ENCODE measurements around the gene TPX2.
"Not testable (repeated sequence)": the region's sequence is repeated elsewhere in the genome, so short reads cannot be mapped to it uniquely, and the experiment has no call there.

The TPX2 gene

DNA sequence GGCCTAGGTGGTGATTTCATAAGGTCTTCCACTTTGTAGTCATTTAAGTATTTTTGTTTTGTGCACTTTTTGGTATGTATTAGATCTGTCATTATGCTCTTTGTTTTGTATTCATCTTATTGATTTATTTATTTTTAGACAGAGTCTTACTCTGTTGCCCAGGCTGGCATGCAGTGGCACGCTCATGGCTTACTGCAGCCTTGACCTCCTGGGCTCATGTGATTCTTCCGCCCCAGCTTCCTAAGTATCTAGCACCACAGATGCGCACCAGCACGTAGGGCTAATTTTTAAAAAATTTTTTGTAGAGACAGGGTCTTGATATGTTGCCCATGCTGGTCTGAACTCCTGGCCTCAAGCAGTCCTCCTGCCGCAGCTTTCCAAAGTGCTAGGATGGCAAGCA, 30.6 kb downstream of the TPX2 start:
- no peak for FAIRE-seq

DNA sequence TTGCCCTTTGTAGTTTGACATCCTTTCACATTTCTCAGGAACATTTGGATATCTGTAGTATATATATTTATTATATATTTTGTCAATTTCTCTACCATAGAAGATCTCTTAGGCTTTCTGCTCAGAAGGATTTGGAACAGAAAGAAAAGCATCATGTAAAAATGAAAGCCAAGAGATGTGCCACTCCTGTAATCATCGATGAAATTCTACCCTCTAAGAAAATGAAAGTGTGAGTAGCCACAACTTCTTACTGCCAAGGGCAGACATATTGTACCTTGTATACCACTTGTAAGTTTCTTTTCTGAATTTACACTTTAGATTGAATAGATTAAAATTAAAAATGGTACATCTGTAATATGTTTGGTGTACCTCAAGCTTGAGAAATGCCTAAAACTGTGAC, 31.2 kb downstream of the TPX2 start:
- FAIRE-seq: no peak

DNA sequence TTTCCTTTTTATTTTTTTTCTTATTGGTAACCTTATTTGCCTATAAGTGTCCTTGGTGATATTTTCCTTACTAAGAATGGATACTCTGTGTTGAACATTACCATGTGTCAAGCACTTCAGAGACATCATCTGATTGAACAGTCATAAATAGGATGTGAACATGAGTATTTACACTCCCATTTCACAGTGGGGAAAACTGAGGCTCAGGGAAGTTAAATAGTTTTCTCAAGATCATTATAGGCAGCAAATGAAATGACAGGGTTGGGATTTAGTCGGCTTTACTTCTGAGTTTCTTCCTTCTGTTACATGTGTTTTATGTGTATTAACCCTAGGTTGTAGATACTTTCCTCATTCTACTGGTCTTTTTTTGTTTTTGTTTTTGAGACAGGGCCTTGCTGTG, 35.3 kb downstream of the TPX2 start:
- FAIRE-seq: no peak

DNA sequence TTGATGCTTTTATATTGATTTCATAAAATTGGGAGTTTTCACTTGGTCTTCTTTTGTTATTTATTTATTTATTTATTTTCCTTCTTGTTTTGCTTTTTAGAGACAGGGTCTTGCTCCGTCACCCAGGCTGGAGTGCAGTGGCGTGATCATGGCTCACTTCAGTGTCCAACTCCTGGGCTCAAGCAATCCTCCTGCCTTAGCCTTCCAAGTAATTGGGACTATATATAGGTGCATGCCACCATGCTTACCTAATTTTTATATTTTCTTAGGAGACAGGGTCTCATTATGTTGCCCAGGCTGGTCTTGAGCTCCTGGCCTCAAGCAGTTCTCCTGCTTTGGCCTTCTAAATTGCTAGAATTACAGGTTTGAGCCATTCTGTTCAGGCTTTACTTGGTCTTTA, 41.7 kb downstream of the TPX2 start:
- FAIRE-seq: no peak

DNA sequence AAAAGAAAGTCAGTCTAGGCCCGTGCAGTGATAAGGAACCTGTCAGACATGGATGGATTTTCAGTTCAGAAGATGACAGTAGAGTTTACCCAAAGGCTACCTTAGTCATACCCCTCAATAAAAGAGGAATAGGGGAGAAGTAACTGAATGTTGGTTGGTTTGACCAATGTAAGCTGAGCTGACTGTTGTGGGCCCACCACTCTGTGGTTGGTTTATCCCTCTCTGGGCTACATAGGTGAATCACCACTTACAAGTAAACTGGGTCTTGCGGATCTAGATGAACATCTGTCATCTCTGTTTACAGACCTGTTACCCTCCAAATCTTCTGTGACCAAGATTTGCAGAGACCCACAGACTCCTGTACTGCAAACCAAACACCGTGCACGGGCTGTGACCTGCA, 42.9 kb downstream of the TPX2 start:
- FAIRE-seq: no peak

GRCh38 chr20:31784354-31785044, 45.4 kb downstream of the TPX2 start:
- no peak for FAIRE-seq

DNA sequence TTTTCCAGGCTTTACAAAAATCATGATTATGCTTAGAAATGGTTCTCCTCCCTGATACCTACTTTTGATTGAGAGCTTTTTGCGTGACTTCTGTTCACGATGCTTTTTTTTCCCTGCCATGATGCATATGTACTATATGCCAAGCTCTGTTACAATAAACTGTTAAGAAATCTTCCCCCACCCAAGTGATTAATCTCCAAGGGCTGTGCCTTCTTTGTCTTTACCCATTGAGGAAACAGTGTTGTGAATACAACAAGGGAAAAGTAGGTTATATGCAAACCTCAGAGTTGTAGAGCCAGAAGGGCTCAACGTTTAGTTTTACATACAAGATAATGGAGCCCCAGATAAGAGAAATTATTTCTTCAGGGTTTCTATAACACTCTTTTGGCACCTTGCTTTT, 46.0 kb downstream of the TPX2 start:
- FAIRE-seq: no peak

GRCh38 chr20:31788578-31788977, 49.5 kb downstream of the TPX2 start:
- no peak for FAIRE-seq

DNA sequence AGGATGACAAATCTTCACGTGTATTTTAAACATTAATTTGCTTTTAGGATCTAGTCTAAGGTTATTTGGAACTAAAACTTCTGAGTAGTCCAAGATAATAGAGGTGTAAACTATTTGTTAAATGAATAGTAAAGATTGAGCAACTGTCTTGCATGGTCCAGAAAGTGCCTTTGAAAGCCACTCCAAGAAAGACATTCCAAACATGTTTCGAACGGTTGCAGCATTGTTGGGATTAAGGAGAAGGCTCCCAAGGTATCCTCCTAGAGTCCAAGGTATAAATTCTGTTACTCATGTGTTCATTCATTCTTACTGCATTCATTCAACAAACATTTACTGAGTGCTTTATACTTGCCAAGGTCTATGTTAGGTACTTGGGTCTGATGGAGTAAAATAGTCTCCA, 51.3 kb downstream of the TPX2 start:
- no peak for FAIRE-seq

DNA sequence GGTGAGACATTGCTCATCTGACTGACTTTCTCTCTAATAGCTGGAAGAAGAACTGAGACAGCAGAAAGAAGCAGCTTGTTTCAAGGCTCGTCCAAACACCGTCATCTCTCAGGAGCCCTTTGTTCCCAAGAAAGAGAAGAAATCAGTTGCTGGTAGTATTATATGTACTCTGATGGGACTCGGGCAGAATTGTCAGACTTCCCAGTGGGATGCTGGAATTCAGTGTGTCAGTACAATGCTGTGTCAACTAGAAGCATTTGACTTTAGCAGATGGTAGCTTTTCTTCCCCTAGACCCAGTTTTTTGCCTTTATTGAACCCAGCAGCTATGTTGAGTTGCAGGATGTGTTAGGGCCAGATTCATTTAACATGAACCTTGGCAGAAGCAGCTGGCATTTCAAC, 58.3 kb downstream of the TPX2 start:
- FAIRE-seq: no peak

DNA sequence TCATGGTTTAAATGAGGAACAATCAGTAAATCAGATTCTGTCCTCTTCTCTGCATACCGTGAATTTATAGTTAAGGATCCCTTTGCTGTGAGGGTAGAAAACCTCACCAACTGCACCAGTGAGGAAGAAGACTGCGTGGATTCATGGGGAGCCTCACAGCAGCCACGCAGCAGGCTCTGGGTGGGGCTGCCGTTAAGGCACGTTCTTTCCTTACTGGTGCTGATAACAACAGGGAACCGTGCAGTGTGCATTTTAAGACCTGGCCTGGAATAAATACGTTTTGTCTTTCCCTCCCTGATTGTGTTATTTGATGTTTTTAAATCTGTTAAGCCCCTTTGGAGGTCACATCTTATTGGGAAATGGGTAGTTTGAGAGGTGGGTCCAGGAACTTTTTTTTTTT, 62.4 kb downstream of the TPX2 start:
- no peak for FAIRE-seq

GRCh38 chr20:31803552-31804291, 64.6 kb downstream of the TPX2 start:
- no peak for FAIRE-seq

GRCh38 chr20:31806564-31807355, 67.7 kb downstream of the TPX2 start:
- FAIRE-seq: no peak

DNA sequence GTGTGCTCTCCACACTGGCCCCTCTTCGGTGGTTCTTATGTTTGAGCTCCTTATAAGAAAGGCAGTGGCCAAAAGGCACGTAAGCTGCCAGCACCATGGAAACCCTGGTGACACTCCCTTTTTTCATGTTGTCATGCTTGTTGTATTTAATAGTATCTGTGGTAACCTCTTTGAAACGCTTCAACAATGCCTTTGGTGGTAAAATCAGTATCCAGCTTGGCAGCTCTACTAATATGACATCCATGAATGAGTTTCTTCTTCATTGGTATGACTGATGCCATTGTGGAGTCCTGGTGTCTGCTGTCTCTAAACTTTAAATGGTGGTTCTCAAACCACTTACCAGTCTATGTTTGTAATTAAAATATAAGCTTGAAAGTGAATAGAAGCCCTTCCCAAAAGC, 69.4 kb downstream of the TPX2 start:
- FAIRE-seq: no peak

DNA sequence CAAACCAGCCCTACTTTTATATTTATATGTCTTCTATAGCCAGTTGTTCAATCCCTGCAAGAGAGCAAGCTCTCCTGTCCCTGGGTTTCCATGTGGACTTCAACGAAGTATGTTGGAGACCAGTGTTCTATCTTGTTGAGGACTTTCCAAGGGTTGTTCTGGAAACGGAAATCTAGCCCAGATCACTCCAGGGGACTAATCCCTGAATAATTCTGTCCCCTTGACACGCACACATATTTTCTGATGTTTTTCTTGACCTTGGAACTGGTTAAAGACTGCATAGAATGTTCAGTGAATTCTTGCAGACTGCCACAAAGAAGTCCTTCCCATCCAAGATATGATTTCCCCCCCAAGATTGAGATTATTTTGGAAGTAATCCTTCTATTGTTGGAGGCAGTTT, 70.6 kb downstream of the TPX2 start:
- FAIRE-seq: no peak

DNA sequence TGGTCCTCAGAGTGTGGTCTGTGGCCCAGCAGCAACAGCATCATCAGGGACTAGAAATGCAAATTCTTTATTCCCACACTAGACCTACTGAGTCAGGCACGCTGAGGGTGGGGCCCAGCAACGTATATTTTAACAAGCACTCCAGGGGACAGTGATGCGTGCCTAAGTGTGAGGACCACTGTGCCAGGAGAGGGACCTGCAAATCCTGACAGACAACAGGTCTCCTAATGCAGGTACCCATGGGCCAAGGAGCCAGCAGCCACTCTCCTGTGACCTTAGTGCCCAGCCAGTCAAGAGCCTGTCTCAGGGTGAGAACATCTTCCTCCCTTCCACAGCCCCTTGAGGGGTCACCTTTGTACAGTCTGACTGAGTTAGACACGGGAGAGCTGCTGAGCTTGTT, 72.1 kb downstream of the TPX2 start:
- FAIRE-seq: no peak

- no peak for FAIRE-seq
These were observed 73.0 kb downstream of the TPX2 start for GRCh38 chr20:31811796-31812728.

DNA sequence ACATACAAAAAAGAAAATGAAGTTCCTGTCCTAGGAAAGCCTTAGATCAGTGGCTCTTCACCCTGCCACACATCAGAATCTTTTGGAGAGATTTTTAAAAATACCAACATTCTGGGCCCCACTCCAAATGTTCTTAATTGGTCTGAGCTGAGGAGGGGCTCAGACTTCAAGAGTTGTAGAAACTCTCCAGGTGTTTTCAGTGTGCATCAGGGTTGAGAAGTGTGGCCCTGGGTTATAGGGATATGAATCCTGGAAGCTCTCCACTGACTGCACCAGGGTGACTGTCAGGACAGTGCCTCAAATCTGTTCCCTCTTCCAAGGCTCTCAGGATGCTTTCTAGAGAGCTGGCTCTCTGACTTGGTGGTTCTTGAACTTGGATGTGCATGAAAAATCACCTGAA, 74.5 kb downstream of the TPX2 start:
- FAIRE-seq: no peak

DNA sequence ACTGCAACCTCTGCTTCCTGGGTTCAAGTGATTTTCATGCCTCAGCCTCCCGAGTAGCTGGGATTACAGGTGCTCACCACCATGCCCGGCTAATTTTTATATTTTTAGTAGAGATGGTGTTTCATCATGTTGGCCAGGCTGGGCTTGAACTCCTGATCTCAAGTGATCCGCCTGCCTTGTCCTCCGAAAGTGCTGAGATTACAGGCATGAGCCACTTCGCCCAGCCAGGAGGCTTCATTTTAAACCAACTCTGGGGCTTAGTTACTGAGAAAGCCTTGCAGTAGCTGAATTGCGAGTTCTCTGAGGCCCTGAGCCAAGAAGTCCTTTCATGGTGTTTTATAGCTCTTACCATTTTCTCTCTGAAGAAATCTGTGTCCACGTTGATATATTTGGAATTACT, 75.1 kb downstream of the TPX2 start:
- not testable (repeated sequence) for FAIRE-seq

- FAIRE-seq: no peak
These were observed 76.5 kb downstream of the TPX2 start for GRCh38 chr20:31815408-31816188.

DNA sequence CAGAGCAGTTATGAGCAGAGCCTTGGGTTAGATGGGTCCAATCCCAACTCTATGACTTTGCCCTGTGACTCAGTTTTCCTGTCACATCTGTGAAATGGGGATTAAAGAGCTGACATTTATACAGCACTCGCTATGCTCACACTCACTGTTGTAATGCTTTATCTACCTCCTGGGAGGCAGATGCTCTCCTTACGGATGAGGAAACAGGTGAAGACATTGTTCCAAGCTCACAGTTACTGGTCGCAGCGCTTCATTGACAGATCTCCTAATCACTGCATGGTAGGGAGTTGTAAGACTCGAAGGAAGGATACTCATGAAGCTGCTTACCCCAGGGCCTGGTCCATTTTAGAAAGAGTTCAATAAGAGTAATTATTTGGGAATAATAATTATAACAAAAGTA, 77.1 kb downstream of the TPX2 start:
- no peak for FAIRE-seq

- FAIRE-seq: no peak
These were observed 78.4 kb downstream of the TPX2 start for GRCh38 chr20:31817461-31817860.

Data from TTC549 (cell line).